Measurements from ENCODE around the gene FAM174C.
A peak's percentile ranks its signal among the peaks of the same experiment; 100 is the strongest.

Gene FAM174C

DNA sequence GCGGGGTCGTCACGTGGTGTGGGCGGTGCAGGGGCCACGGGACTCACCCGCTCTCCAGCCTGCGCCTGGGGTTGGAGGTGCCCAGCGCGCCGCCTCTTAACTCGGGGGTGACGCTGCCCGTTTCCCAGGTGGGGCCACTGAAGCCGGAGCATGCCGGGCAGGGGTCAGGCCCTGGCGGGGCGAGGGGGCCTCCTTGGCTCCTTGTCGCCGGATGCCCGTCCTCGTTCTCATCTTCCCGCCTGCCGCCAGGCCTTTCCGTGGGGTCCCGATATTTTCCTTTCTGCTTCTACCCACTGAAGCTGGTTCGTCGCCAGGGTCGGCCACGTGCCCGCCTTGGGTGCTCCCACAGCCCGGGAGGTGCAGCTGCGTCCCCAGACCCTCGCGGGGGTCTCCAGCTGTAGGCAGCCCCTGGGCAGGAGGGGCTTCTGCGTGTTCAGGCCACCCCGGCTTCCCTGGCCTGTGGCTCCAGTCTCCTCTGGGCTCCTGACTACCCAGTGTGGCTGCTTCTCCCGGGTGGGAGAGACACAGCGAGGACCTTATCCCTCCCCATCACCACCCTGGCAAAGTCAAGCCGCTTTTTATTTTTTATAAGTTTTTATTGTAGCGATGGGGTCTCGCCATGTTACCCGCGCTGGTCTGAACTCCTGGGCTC is 772 bp downstream of the FAM174C start:
- DNase-seq: no peak

DNA sequence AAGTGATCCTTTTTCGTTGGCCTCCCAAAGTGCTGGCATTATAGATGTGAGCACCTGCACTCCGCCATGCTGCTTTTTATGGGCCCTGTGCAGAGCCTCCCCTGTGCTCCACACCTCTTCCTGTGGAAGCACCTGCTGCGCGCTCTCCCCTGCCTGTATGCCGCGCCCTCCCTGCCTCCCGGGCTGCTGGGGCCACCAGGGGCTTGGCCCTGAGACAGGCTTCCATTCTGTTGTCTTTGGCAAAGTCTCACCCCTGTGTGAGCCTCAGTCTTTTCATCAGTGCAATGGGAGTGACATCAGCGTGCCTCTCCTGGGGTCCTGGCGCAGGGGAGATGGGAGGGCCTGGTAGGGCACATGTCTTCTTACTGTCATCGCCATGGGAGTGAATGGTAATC is 1.3 kb downstream of the FAM174C start:
- DNase-seq: no peak

DNA sequence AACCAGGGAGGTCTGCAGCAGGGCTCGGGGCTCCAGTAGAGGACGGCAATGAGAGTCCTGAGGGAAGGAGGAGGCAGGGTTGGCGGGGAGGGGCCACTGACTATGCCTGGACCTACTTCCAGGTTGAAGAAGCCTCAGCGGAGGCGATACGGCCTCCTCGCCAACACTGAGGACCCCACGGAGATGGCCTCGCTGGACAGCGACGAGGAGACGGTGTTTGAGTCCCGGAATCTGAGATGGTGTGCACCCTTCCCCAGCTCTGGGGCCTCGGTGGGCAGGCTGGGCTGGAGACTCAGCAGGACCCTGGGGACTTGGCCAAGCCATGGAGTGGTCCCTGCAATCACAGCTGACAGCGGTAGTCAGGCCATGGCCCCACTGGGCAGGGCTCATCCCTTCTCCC is 1.7 kb downstream of the FAM174C start:
- no peak for DNase-seq

DNA sequence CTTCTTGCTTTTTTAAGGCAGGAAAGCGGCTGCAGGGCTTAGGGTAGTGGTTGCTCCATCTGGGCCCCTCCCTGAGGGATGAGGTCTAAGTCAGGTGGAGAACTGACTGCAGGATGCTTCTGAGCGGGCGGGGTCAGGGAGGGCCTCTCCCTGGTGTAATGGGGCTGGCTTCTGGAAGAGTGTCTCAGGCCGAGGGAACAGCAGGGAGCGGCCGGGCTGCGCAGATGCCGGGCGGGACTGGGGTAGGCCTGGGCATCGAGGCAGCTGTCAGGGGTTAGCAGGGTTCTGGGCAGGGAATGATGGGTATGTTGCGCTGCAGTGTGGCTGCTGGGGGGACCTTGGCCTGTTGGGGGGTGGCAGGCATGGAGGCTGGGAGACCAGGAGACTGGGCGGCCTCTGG is 2.7 kb downstream of the FAM174C start:
- DNase-seq: no peak

DNA sequence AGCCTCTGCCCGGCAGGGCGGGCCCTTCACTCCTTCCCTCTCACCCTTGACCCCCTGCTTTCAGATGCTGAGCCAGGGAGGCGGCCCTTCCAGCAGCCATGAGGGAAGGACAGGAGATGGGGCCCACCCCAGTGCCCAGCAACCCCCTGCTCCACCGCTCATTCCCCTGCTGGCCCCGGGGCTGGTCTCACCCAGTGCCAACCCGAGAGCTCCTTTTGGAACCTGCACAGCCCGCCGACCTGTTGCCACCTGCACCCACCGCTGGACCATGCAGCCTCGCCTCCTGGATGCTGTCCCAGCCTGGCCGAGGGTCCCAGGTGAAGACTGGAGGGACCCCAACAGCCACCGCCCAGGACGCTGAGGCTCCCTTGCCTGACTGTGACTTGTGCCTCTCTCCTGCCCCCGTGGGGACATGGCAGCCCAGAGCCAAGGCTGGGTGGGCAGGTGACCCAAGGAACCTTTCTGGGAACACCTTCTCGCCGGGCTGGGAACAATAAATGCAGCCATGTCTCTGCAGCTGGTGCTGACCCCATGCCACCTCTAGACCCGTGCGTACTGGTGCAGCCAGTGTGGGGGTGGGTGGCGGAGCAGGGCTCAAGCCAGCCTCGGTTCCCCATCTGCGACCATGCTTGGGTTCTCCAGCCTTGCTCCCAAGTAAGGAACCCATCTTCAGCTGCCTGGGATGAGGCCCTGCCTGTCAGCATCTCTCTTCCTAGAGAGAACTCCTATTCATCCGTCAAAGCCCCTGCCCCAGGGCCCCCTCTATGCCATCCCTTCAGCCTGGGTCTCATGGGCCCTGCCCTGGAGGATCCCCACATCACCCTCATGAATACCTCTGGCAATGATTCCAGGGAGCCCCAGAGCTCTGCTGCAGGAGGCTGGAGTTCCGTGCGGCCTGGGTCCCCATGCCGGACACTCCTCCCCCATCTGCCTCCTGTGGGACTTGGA is 3.7 kb downstream of the FAM174C start:
- no peak for DNase-seq

DNA sequence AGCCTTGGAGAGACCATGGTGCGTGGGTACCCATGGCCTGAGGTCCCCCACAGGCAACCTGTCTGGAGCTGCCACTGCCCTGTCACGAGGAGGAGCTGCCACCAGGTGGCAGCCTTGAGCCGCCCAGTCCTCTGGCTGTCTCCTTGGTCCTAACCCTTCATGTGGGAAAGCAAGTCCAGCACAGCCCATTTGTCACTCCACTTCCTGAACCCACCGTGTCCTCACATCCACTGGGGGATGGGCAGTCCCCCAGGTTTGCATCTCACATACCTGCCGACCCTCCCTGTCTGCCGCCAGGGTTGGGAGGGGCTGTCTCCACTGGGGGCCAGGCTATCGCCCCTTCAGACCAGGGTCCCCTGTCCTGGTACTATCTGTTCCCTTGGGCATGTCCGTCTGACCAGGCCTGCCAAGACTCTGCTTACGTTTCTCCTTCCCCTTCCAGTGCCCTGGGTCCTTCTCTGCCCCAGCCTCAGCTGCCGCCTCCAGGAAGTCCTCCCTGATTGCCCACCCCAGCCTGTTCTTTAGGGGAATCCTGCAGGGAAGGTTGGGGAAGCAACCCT is 4.5 kb downstream of the FAM174C start:
- DNase-seq: peak; percentile 90

DNA sequence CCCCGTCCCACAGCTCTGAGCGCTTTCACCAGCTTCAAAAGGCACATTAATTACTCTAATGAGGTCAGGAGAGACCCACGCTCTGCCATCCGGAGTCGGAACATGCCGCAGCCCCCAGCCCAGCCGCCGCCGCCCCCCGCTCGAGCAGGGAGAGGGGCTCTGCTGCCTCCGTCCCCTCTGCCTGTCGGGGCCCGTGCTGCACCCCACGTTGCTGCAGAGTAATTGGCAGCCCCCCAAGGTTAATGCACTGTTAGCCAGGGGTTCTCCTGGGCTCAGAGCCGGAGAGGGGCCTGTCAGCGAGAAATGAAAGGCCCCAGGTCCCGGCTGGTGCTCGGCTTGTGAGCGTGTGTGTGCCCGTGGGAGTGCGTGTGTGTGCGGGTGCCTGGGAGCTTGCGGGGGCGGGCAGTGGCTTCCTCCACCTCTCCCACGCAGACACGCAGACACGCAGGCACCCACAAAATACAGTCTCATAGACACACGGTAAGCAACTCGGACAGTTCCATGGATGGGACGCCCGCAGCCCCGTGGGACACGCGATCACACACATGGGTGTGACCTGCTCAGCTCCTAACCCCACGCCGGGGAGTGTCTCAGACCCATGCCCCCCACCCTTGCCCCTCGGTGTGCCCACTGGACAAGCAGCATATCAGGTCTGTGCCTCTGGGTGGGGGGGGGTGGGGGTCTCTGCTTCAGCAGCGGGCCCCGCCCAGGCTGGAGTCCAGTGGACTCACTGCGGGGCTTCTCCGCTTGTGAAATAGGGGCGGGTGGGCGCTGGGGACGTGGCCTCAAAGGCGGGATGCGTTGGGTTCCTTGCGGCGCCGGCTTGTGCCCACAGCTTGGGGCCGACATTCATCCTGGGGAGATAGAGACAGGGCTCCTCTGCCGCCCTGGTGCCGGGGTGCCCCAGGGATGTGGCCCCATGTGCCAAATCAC is 5.6 kb downstream of the FAM174C start:
- no peak for DNase-seq

DNA sequence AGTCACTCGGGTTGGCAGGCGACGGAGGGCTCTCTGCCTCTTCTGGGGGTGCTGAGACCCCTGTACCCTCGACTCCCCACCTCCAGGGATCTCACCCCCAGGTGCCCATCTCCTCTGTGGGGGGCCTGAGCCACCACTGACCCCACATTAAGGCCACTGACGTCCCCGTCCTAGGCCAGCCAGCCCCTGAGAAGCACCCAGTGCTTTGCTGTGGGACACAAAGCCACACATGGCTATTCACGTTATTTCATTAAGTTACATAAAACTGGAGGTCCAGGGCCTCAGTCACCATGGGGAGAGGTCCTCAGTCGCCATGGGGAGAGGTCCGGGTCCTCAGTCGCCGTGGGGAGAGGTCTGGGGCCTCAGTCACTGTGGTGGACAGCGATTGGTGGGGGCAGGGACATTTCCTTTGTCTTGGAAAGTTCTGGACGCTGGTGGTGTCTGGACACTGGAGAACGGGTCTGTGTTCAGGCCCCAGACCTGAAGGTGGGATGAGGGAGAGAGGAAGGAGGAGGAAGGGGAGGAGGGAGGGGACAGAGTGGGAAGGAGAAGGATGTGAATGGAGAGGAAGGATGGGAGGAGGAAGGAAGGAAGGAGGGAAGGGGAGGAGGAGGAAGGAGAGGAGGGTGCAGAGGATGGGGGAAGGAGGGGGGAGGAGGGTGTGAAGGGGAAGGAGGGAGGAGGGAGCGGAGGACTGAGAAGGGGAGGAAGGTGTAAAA is 6.4 kb downstream of the FAM174C start:
- no peak for DNase-seq

DNA sequence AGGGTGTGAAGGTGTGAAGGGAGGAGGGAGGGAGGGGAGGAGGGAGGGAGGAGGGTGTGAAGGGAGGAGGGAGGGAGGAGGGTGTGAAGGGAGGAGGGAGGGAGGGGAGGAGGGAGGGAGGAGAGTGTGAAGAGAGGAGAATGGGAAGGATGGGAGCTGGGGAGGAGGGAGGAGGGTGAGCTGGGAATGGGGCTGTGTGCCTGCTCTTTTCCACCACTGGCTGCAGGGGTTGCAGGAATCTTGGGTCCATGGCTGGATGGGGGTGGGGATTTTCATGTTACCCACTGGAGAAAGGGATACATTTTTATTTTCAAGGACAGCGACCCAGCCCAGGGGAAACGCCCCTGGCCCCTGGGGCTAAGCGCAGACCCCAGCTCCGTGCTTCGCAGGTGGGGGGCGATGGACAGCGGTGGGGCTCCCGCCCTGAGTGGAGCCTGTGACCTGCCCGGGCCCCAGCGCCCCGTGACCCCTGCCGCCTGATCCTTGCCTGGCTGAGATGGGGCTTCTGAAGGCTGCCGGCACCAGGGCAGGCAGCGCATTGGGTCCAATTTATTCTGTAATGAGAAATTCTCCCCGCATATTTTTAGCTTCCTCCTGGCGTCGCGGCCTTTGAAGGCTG is 7.4 kb downstream of the FAM174C start:
- DNase-seq: no peak

DNA sequence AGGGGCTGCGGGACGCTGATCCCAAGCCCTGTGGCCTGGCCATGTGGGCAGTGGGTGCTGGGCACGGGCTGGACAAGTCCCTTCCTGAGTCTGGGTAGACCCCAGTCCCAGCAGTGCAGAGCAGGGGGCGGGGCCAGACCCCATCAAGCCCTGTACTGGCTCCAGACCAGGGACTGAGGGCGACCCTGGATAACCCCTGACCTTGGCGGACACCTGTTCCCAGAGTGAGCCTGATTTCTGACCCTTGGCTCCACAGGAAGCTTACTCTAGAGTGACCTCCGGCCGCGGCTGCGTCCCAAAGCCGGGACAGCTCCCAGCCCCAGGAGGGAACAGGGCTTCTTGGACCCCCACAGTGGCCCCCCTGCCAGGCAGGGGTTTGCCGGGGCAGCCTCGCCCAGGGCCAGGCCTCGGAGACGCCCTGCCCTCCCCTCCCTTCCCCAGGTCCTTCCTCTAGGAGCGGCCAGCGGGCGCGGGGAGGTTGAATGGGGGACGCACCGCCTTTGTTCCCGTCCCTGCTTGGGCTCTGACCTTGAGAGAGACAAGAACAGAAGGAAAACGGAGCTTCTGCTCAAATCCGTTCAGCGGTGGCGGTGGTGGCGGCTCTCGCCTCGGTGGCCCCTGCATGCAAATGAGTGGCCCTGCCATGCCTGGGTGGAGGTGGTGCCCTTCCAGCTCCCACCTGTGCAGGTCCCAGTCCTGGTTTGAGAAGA is 8.0 kb downstream of the FAM174C start:
- DNase-seq: no peak

DNA sequence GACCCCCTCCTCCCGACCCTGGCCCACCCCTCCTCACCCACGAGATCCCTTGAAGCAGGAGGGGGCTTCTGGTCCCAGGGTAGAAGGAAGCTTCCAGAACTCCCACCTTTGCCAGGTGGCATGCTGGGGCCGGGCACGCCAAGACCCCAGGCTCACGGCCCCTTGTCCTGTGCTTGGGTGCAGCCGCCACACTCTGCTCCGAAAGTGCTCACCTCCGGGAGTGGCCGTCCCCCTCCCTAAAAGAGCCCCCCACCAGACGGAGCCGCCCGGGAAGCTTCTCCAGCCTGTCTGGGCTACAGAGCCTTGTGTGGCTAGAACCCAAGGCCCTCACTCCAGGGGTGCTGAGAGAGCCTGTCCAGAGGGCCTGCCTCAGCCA is 8.6 kb downstream of the FAM174C start:
- no peak for DNase-seq

DNA sequence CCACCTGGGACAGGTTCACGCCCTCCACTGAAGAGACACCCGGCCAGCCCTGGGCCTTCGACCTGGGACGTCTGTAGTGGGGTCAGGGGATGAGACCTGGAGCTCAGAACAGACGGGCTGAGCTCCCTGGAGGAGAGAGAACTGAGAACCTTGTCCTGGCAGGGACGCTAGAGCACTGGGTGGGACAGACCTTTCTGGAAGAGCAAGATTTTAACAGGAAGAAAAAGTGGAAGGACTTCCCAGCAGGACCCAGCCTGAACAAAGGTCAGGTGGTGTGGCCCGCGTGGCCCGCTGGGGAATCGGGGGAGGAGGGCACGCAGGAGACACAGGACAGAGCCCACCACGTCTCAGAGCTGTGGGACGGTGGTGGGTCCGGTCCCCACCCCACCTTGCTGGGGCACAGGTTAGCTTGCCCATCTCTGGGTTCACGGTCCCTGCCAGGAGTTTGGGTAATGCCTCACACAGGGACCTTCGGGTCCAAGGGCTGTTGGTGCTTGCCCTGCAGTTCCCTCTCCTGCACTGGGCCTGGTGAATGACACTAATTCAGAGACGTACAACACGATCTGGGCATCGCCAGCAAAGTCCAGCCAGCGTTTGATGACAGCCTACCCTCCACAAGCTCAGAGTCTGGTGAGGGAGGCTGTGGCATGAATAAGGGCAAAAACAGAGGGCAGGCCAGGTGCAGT is 9.1 kb downstream of the FAM174C start:
- no peak for DNase-seq

DNA sequence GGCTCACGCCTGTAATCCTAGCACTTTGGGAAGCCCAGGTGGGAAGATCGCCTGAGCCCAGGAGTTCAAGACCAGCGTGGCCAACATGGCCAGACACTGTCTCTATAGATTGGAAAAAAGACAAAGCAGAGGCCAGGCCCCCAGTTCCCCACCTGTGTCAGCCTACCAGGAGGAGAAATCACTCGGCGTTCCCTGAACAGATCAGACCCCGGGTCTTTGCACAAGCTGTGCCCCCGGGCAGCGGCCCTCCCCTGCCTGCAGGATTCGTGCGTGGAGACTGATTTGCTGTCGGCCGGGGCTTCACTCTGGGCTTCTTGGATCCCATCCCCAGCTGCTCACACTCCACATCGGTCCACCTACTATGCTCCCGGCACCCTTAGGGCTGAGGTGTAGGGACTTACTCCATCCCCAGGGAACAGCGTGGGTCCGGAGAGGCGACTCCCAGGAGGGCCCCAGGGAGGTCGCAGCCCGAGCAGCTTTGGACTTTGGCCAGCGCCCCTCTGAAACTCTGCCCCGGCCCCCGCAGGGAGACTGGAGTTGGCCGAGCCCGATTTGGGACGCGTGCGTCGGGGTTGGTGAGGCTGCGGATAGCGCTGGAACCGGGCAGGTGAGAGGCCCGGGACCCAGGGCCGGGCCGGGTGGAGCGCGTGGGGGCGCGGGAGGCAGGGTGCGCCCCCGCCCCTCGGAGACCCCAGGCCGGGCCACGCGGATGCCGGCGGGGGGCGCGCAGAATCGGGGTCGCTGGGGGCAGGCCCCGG is 9.8 kb downstream of the FAM174C start:
- DNase-seq: no peak

DNA sequence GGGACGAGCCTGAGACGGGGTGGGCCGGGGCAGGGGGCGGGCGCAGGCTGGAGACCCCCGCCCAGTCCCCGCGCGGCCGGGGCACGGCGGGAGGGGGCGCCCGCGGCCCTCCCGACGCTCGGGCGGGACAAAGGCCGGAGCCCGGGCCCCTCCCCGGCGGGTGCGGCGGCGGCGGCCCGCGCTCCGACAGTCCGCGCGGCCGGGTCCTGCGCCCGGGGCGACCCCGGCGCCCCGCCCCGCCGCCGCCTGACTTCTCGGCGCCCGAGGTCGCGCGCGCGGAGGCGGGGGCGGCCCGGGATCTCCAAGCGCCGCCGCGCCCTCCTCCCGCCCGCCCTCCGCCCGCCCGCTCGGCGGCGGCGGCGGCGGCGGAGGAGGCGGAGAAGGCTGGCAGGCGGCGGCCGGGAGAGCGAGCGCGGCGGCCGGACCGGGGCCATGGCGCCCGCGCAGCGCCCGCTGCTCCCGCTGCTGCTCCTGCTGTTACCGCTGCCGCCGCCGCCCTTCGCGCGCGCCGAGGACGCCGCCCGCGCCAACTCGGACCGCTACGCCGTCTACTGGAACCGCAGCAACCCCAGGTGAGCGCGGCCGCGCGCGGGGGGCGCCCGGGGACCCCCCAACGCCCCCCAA is 10.5 kb downstream of the FAM174C start, which contains the start of gene EFNA2:
EFNA2 (plus strand) TSS at position 137 of the 624 bp plus-strand sequence; CDS start at position 433, 296 bp downstream.
- DNase-seq: no peak

DNA sequence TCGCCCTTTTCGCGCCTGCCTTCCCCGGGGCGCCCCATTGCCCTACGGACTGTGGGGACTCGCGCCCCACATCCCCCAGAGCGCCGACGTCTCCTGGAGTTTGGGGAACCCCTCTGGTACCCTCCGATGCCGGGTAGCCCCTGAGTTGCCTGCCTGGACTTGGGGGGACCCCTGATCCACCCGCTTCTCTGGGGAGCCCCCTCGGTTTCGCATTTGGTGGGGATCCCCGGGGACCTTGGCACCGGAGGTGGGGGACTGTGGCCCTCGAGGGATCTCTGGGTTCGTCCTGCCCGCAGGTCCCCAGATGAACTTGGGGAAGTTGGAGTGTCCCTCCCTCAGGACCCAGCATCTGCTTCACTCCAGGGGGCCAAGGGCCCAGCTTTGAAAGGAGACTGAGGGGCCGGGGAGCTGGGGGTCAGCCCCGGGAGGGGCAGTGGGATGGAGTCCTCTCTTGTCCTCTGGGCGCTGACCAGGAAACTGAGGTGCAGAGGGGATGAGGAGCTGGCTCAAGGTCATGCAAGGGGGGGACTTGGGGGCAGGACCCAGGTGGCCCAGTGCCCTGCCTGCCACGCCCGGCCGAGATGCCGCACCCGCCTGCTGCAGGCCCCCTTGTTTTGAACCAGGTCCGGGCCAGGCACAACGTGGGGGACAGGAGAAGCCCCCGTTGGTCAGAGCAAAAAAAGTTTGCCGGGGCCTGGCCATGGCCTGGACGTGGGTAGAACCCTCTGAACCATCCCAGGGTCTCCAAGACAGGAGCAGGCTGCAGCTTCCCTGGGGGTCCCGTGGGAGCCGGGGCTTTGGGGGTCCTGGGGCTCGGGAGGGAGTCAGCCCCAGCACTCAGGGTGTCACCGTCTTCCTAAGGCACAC is 11.4 kb downstream of the FAM174C start:
- DNase-seq: no peak

DNA sequence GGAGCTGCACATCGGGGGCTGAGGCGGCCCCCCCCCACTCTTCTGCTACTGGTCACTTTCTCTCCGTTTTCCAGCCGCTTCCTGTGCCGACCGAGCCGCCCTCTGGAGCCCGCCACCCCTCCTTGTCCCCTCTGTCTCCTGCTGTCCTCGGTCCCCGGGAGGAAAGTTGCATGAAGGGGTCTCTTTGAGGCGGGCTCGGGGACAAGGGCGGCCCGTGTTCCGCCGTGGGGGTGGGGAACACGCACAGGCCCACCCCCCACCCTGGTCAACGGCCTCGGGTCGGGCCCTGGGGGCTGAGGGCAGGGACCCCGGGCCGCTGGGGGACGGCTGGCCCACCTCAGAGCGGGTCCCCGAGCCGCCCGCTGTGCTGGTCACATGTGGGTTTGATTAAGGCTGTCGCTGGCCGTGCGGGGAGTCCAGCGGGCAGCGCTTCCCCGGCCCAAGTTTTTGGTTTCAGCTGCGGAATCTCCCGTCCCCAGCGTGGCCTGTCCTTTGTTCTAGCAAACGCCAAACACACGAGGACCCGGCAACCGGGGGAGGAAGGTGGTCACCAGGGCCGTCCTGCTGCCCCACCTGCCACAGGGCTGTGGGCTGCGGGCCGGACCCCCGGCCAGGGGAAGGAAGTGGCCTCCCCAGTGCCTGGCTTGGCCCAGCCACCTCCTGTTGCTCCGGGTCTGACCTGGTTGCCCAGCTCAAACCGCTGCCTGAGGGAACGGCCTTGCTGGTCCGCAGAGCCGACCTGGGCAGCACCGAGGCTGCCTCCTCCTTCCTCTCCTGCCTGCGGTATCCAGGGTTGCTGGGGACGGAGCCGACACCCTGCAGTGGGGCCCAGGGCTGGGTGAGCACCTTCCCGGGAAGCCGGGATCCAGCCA is 12.3 kb downstream of the FAM174C start:
- DNase-seq: no peak

DNA sequence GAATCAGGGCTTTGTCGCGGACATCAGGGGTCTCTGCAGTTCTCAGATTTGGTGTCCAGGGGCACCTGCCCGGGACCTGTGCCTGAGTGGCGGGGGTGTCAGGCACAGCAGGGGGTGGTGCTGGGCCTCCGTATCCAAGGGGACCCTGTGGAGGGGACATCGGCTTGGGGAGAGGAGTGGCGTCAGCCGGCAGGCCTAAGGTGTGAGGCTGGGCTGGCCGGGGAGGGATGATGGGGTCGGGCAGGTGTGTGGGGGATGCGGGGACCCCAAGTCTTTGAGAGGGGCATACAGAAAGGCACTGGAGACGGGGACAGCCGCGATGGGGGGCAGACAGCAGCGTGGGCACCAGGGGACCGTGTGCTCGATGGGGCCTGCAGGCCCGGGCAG is 12.9 kb downstream of the FAM174C start:
- no peak for DNase-seq
